B cell (primary cell): ENCODE measurements around the gene AQP5.

Experiments
- CTCF ChIP-seq: fragments of 200-600 bp; IDR thresholded peaks from one replicate; pipeline ENCODE4 v1.8.0; 2022; ENCODE audit warnings: antibody characterized with exemption, mild to moderate bottlenecking
- EZH2 ChIP-seq: IDR thresholded peaks from 2 replicates; pipeline ENCODE4 v1.6.1; 2012; ENCODE audit warnings: borderline replicate concordance, low read depth, mild to moderate bottlenecking, moderate library complexity, low read length; ENCODE audit not compliant: insufficient read depth, poor library complexity, severe bottlenecking

GRCh38 chr12:49951411-49952240 is 10.0 kb upstream of the AQP5 start:
- TF ChIP-seq CTCF, result no peak
- no peak for TF ChIP-seq EZH2
